Erythroblast (primary cell): ENCODE data around the gene HIGD2A.

Experiments used
- GATA1 ChIP-seq: IDR thresholded peaks from 2 replicates; pipeline ENCODE4 v1.6.1; 2011; ENCODE audit warnings: low read depth, mild to moderate bottlenecking, control low read depth, low read length, moderate library complexity
- POLR2A ChIP-seq: IDR thresholded peaks from 2 replicates; pipeline ENCODE4 v1.6.1; 2011; ENCODE audit warnings: mild to moderate bottlenecking, low read length

GRCh38 chr5:176386491-176386890 is 2.1 kb upstream of the HIGD2A start:
- TF ChIP-seq POLR2A: no peak
- TF ChIP-seq GATA1: no peak
